Measurements from ENCODE around the gene GH2. TPM values are rescaled to one million over a fixed set of nuclear protein-coding genes. Genes with fewer than 3 reads are reported as not detected.

The GH2 gene
- total RNA-seq, 1 donor from 2014 or later: not detected

DNA sequence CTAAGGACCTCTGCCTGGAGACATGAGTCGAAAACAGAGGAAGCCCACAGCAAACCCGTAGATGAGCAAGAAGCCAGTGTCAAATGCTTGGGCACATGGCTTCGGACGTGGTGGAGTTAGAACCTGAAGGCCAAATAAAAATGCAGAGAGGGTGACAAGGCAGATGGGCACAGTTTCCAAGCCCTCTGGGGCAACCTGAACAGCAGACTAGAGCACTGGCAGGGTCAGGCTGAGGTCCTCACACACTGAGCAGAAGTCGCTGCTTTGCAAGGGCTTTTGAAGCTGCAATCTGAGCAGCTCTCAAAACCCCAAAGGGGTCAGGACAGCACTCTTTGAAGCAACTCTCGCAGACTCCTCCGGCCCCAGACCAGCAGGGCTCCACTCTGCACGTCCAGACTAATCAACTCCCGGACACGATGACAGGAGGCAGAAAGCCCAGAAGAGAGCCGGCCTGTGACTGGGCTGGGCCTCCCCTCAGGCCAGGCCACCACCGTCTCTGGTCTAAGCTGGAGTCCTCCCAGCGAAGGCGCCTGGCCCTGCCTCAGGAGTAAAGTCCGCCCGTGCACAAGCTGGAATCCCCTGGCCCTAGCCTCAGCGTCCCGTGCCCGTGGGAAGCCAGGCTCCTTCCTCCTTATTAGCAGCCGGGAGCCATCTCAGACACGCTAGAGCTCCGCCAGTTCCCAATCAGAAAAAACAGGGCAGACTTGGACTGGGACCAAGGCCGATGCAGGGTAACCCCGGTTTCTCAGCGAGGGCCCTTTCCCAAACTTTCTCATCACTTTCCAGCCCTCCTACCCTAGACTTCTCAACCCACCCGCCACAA is 40.2 kb downstream of the GH2 start:
- DNase-seq (ENCODE audit: low read depth, low spot score): no peak

DNA sequence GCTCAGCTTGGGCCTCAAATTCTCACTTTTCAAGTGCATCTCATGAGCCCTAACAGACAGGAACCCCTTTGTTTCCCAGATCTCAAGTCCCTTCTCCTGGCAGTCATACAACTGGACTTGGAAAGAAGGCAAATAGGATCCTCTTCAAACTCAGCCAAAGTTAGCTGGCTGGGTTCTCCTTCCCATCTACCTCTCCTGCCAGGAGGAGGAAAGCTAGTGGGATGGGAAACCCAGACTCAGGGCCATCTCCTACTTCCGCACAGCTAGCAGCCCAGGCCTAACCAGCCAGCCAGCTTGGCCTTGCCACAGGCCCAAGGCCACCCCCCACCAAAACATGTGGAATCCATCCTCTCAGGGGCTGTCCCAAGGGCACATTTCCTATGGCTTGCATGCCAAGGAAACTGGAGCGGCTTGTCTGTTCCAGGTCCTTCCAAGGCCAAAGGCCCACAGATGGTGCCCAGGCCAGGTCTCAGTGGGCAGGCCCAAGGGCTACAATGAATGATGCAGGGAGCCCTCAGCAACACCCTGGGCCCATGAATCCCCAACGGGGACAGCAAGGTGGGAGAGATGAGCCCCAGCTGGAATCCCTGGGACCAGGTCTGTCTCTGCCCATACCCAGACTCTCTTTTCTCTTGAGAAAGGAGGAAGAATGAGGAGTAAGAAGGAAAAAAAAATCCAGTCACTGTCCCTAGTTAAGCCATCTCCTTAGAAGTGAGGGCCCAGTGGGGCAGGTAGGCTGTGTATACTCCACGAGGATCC is 41.0 kb downstream of the GH2 start:
- DNase-seq (ENCODE audit: low read depth, low spot score): no peak

DNA sequence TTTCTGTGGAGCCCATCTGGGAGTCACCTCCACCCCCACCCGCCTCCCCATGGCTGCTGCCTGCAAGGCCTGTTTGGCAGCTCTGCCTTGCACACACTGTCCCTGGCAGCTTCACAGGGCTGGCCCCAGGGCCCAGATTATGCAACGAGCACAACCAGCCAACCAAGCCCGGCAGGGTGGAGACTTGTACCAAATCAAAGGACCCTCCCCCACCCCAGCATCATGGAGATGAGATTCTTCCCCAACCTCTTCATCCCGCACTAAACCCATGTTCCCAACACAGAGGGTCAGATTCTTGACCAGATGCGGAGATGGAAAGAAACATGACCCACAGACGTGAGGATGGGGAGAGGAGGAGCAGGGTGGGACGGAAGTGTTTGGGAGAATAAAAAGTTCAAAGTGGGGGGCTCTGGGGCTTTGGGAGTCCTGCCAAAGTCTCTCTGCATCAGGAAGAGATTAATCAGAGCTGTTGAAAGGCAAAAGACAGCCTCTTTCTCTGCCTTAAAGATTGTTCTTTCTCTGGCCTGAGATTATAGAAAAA is 43.0 kb downstream of the GH2 start:
- no peak for DNase-seq (ENCODE audit: low read depth, low spot score)

DNA sequence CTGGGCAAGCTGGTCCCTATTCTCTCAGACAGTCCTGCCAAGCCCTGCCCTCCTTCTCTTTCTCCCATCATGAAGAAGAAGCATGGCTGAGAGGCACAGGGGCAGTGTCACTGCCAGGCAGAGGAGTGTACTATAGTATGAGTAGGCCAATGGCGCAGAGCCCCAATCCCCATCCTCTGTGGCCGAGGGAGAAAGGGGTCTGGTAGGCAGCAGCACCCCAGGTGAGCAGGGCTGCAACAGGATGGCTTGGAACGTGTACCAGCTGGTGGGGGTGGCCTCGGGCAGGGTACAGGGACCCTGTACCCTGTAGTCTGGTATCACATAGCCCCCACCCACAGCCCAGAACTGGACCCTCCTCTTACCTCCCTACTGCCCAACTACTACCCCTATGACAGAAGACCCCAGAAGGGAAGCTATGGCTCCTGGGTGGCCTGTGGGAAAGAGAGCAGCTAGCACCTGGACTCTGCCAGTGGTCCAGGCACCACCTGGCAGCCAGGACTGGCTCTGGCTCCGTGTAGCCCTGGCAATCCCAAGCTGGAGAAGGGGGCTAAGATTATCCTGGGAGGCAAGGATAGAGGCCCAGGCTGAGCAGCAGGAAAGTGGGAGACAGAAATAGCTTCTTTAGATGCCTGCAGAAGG is 43.7 kb downstream of the GH2 start:
- no peak for DNase-seq (ENCODE audit: low read depth, low spot score)

DNA sequence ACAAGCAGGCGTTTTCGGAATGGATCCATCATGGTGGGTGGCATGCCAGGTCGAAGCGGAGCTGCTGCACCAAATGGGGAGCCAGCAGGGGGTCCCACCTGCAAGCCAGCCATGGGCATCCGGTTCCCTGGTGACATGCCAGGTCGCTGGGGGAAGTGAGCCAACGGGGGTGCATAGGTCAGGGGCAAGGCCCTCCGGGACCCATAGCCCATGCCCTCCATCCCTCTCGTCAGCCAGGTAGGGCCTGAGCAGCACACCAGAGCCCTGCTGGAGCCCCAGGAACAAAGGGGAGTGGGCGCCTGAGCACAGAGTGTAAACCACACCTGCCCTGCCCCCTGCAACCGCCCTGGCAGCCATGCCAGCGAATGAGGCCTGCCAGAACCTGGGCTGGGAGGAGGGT is 44.3 kb downstream of the GH2 start:
- no peak for DNase-seq (ENCODE audit: low read depth, low spot score)

DNA sequence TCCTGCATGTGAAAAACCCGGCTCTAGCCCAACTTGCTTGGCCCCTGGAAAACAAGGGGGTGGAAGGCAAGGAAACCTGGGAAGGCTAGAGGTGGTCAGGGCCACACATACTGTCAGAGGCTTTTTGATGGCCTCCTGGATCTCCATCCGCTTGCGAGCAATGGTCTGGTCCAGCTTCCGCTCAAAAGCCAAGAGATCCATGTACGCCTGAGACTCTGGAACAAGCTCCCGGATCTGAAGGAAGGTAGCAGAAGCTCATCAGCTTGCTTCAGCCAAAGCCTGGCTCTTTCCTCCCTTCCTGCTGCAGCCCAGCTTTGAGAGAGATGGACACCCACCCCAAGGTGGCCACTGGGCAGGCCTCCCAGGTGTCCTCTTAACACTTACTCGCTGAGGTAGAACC is 44.9 kb downstream of the GH2 start:
- DNase-seq (ENCODE audit: low read depth, low spot score): no peak

DNA sequence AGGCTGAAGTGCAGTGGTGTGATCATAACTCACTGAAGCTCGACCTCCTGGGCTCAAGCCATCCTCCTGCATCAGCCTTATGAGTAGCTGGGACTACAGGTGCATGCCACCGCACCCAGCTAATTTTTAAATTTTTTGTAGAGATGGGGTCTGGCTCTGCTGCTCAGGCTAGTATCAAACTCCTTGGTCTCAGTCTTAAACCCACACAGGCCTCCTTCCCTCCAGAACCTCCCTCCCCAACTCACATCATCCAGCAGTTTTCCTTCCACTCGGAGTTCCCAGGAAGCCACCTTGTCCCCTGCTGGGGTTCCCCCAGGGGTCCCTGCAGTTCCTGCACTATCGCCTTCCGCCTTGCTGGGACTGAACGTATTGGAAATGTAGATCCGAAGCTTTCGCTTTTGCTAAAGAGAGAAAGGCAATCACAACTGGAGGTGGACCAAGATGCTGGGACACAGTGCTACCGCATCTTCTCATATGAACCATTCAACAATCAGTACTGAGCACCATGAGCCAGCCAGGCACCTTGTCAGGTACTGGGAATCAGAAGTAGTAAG is 46.5 kb downstream of the GH2 start:
- no peak for DNase-seq (ENCODE audit: low read depth, low spot score)

DNA sequence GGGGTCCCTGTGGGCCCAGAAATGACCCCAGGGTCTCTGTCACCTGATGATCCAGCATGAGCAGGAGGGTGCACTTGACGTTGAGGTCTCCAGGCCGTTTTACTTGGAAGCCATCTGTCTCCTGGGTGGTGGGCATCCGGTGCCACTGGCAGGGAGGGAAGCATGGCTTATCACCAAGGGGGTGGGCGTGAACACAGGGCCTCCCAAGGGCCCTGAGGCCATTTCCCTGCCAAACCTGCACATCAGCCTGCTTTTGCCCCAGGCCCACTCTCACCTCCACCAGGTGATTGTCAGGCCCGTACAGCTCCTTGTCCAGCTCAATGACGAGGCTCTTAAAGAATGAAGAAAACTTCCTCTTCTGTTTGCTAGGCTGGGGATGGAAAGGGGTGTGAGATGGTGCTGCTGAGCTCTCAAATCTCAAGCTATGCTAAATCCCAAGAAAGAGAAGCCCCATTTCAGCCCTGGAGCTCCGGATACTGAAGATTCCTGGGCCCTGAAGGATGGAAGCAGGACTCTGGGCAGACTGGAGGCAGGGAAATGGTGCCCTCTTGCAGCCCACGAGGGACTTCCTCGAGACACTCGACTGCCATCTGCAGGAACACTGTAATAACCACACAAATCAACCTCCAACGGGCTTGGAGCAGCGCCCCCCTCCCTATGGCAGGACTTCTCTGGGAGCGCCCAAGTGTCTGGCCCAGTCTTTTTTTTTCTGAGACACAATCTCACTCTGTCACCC is 47.1 kb downstream of the GH2 start:
- DNase-seq (ENCODE audit: low read depth, low spot score): peak; percentile 73

DNA sequence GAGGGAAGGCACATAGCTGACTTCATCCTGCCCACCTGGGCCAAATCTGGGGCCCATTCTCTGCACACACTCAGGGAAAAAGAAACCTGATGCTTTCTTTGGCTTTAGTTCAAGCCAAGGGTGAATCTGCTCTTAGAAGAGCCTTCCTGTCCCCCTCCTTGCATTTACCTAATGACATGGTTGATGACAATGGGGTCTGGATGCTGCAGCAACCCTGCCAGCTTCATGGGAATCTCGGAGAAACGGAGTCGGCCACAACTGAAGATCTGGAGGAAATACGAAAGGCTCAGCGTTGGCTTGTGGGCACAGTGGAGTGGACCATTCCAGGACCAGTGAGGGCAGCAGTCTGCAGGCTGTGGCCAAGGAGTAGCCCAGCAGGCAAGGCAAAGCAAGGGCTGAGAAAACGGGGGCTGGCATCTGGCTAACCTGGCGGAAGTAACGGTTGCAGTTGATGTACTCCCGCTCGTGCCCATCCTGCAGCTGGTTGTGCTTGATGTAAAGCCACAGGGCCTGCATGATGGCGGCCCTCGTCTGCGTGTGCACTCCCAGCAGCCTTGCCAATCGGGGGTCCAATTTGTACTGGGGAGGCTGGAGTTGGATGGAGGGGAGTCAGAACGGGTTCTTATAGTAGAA is 47.9 kb downstream of the GH2 start:
- DNase-seq (ENCODE audit: low read depth, low spot score): no peak

DNA sequence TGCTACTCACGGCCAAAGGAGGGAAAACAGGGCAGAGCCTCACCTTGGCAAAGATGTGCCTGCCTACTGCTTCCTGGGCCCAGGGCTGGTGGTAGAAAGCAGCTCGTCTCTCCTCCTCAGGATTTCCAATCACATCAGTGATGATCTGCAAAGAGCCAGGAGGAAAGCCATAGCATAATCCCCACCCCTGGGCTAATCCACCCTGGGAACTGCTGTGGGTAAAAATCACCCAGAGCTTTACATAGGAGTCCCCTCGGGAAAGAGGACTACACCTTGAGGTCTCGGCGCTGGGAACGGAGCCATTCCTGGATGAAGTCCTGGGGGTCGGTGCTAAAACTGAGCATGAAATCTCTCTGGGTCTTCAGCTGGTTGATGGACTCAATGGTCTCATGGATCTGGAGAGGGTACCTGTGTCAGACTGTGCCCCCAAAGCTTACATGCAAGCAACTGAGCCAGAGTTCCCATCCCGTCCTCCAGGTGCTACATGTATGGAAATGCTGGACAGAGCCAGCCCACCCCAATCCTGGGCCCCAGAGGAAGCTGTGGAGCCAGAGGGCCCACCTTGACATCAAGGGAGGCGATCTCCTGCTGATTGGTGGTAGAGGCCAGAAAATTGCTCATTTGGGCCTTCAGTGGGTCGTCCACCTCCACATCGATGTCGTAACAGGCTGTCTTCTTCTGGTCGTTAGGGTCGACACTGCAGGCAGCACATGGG is 48.6 kb downstream of the GH2 start:
- DNase-seq (ENCODE audit: low read depth, low spot score): no peak

DNA sequence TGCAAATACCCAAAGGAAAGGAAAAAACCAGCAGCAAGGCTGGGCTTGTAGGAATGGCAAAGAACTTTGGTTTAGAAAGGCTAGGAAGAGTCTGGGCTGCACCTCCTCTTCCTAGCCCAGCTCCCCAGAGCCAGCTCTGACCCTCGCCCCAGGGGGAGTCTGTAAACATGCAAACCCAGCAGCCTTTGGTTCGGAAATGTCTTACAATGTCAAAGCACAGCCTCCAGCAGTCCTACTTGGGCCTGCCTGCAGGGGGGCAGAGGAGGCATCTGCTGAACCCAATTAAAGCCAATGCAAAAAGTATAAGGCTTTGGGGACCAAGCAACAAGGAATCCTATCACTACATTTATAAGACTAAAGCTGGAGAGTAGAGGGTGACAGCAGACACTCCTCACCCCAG is 49.3 kb downstream of the GH2 start:
- no peak for DNase-seq (ENCODE audit: low read depth, low spot score)

DNA sequence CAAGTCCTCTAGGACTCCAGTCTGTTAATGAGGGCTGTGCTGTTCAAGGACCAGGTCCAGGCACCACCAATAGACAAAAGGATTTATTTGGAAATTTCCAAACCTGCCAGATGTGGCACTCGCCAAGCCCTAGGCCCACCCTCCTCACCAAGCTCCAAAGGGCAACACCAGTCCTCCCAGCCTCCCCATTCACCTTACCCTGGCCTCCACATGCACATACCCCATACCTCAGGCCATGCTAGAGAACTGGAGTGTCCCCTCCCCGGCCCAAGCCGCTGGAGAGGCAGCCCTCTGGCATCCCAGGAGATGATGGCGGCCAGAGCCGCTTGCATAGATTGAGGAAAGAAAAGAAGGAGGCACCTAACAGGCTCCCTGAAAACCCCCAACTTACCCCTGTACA is 49.7 kb downstream of the GH2 start:
- no peak for DNase-seq (ENCODE audit: low read depth, low spot score)

DNA sequence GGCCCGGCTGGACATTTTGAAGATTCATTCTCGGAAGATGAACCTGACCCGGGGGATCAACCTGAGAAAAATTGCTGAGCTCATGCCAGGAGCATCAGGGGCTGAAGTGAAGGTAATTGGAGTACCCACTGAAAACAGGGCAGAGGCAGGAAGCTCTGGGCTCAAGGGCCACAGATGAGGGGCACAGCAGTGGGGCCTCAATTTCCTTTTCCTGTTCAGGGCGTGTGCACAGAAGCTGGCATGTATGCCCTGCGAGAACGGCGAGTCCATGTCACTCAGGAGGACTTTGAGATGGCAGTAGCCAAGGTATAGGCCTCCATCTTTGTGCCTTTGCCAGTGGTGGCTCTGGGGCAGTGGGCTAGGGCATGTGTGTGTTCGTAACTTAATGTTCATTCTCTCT is 50.2 kb downstream of the GH2 start:
- DNase-seq (ENCODE audit: low read depth, low spot score): no peak

DNA sequence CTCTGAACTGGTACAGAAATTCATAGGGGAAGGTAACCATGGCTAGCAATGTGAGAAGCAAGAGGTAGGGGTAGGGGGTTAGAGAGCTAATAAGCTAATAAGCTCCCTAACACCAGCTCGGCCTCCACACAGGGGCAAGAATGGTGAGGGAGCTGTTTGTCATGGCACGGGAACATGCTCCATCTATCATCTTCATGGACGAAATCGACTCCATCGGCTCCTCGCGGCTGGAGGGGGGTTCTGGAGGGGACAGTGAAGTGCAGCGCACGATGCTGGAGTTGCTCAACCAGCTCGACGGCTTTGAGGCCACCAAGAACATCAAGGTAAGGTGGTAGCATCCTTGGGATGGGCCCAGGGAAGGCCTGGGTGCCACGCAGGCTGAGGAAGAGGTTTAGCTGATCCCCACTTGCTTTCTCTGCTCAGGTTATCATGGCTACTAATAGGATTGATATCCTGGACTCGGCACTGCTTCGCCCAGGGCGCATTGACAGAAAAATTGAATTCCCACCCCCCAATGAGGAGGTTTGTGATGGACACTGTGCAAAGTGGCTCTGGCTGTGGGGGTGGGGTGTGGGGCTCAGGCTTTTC is 50.7 kb downstream of the GH2 start:
- no peak for DNase-seq (ENCODE audit: low read depth, low spot score)

DNA sequence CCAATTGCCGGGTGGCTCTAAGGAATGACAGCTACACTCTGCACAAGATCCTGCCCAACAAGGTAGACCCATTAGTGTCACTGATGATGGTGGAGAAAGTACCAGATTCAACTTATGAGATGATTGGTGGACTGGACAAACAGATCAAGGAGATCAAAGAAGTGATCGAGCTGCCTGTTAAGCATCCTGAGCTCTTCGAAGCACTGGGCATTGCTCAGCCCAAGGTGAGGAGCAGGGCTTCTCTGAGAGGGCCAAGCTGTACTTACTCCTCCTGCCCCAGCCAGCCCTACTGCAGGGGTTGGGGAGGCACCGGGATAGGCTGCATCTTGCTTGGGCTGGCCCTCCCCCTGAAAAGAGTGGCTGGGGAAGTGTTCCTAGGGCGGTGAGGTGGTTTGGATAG is 51.5 kb downstream of the GH2 start:
- DNase-seq (ENCODE audit: low read depth, low spot score): no peak

All from pulmonary artery endothelial cell (primary cell).